Vagina (tissue), 2 donors: Measurements from ENCODE around the gene RHEB.

Source experiments
- CTCF ChIP-seq, 3 experiments: fragments of 450-650 bp in 2 of 3; fragments of 200-600 bp in 1 of 3; sonication (generic) in 1 of 3; IDR thresholded peaks; one replicate each; pipeline ENCODE4 v1.5.1; 2017 to 2019; ENCODE audit warnings: antibody characterized with exemption in 3 of 3, mild to moderate bottlenecking in 2 of 3, moderate library complexity in 2 of 3
- POLR2A ChIP-seq, 2 donors: fragments of 450-650 bp; IDR thresholded peaks; one replicate each; pipeline ENCODE4 v1.6.1; 2017; ENCODE audit warnings: antibody characterized with exemption in 2 of 2, mild to moderate bottlenecking in 2 of 2, moderate library complexity in 2 of 2

GRCh38 chr7:151482883-151483710 lies 36.6 kb downstream of the RHEB start:
- TF ChIP-seq CTCF (IDR thresholded peaks at IDR 0.05) (no peak), POLR2A (IDR thresholded peaks at IDR 0.05) (no peak)
